Thyroid gland (tissue), 4 donors: ENCODE measurements around the gene KRT38.

ENCODE experiments used
- CTCF ChIP-seq, 6 experiments: fragments of 200-600 bp in 3 of 6; fragments of 450-650 bp in 3 of 6; sonication (generic) in 3 of 6; IDR thresholded peaks; one replicate each; pipeline ENCODE4 v1.5.1; 2016 to 2019; ENCODE audit warnings: antibody characterized with exemption in 6 of 6, mild to moderate bottlenecking in 2 of 6, inconsistent platforms in 1 of 6, moderate library complexity in 1 of 6
- POLR2A ChIP-seq, 2 donors: fragments of 450-650 bp; IDR thresholded peaks; one replicate each; pipeline ENCODE4 v1.6.1; 2017; ENCODE audit warnings: antibody characterized with exemption in 2 of 2, mild to moderate bottlenecking in 2 of 2, moderate library complexity in 1 of 2

- TF ChIP-seq CTCF (IDR thresholded peaks at IDR 0.05): peak in 2 of 6 experiments; percentile 20 to 22
- TF ChIP-seq POLR2A (IDR thresholded peaks at IDR 0.05): no peak
Measured at GRCh38 chr17:41417576-41418015, 23.2 kb downstream of the KRT38 start.
